NCI-H1092 (cell line): ENCODE results near the gene IFNL2.
"Not testable (repeated sequence)": the region's sequence is repeated elsewhere in the genome, so short reads cannot be mapped to it uniquely, and the experiment has no call there.

Experiments used
- DNase-seq: peaks from one replicate; lab custom pipeline; 2025; lab: John Stamatoyannopoulos, UW

IFNL2 gene

GRCh38 chr19:39297931-39298634 is 29.9 kb downstream of the IFNL2 start:
- DNase-seq = no peak

- no peak for DNase-seq
Measured at GRCh38 chr19:39299404-39299803, 31.2 kb downstream of the IFNL2 start.

- no peak for DNase-seq
Measured at GRCh38 chr19:39299832-39300231, 31.6 kb downstream of the IFNL2 start.

- DNase-seq = no peak
Measured at GRCh38 chr19:39301021-39301420, 32.8 kb downstream of the IFNL2 start.

GRCh38 chr19:39301562-39301961 is 33.4 kb downstream of the IFNL2 start:
- no peak for DNase-seq

GRCh38 chr19:39303373-39304184 is 35.4 kb downstream of the IFNL2 start:
- no peak for DNase-seq

GRCh38 chr19:39304185-39304513 is 36.0 kb downstream of the IFNL2 start:
- no peak for DNase-seq

GRCh38 chr19:39304701-39305571 is 36.7 kb downstream of the IFNL2 start:
- DNase-seq = no peak

GRCh38 chr19:39306075-39306474 is 37.9 kb downstream of the IFNL2 start:
- no peak for DNase-seq

- DNase-seq = no peak
Measured at GRCh38 chr19:39307046-39307821, 39.0 kb downstream of the IFNL2 start.

- no peak for DNase-seq
Measured at GRCh38 chr19:39307822-39308530, 39.8 kb downstream of the IFNL2 start.

GRCh38 chr19:39308531-39309304 is 40.5 kb downstream of the IFNL2 start:
- no peak for DNase-seq

GRCh38 chr19:39309305-39309670 is 41.1 kb downstream of the IFNL2 start:
- not testable (repeated sequence) for DNase-seq

GRCh38 chr19:39310558-39311311 is 42.5 kb downstream of the IFNL2 start:
- DNase-seq = no peak

GRCh38 chr19:39314016-39314728 is 46.0 kb downstream of the IFNL2 start:
- DNase-seq = no peak

GRCh38 chr19:39315933-39316332 is 47.7 kb downstream of the IFNL2 start:
- DNase-seq = no peak

- DNase-seq = no peak
Measured at GRCh38 chr19:39316627-39317321, 48.6 kb downstream of the IFNL2 start.

GRCh38 chr19:39317476-39317875 is 49.3 kb downstream of the IFNL2 start:
- no peak for DNase-seq
